ENCODE results near the gene KCNQ1OT1.

KCNQ1OT1 gene

GRCh38 chr11:2559527-2560311, 140.1 kb downstream of the KCNQ1OT1 start:
- Histone ChIP-seq H4K91ac (ENCODE audit: low read depth, low read length, poor library complexity) (no peak overlapping the region), H3K9ac (ENCODE audit: low read depth, low read length, poor library complexity) (no peak overlapping the region), H3K4ac (ENCODE audit: low read length) (no peak overlapping the region), H2AFZ (ENCODE audit: low read length) (peak overlapping the region; percentile 35), H3K4me2 (ENCODE audit: insufficient read depth, low read length, poor library complexity, severe bottlenecking) (no peak overlapping the region), H2BK15ac (ENCODE audit: low read length) (peak overlapping the region; percentile 71), H3K27ac (replicated peaks; ENCODE audit: low read length) (no peak overlapping the region), H2BK120ac (ENCODE audit: low read depth, low read length) (no peak overlapping the region), H3K27me3 (ENCODE audit: control insufficient read depth in 3 of 3, insufficient read depth in 3 of 3, low read depth in 1 of 3, low read length in 3 of 3) (peaks cover 0 to 9% (median 0%) of the 10 kb centered on the region in 3 experiments), H3K18ac (ENCODE audit: low read length) (peak overlapping the region; percentile 61), H3K23ac (ENCODE audit: low read depth, low read length, poor library complexity) (no peak overlapping the region), H3K79me1 (ENCODE audit: low read depth, low read length) (no peaks in the 10 kb centered on the region), H3K36me3 (replicated peaks in 1 of 2; ENCODE audit: control insufficient read depth in 2 of 2, insufficient read depth in 2 of 2, low read length in 2 of 2) (no peaks in the 10 kb centered on the region), H3K9me3 (replicated peaks in 1 of 2; ENCODE audit: control insufficient read depth in 2 of 2, insufficient read depth in 1 of 2, low read depth in 1 of 2, low read length in 2 of 2) (peaks cover 0 to 2% of the 10 kb centered on the region in 2 donors), H3K14ac (ENCODE audit: low read length) (peak overlapping the region; percentile 63), H3K4me1 (ENCODE audit: control insufficient read depth in 2 of 2, insufficient read depth in 1 of 2, low read depth in 1 of 2, low read length in 2 of 2) (peaks cover 0 to 2% of the 10 kb centered on the region in 2 donors), H4K8ac (ENCODE audit: low read depth, low read length) (no peak overlapping the region), H3K4me3 (ENCODE audit: low read length in 2 of 2) (no peak overlapping the region), H2BK5ac (ENCODE audit: low read length) (peak overlapping the region; percentile 43), H2AK5ac (ENCODE audit: low read depth, low read length) (peak overlapping the region; percentile 71), H2BK12ac (ENCODE audit: low read length) (no peak overlapping the region)
- no CpG with 5 or more reads among the region's 28 CpGs for WGBS, 2 donors (ENCODE audit: extremely low coverage in 2 of 2, insufficient read length in 2 of 2, insufficient replicate concordance in 1 of 2)
- no peak for DNase-seq (ENCODE audit: low spot score)

DNA sequence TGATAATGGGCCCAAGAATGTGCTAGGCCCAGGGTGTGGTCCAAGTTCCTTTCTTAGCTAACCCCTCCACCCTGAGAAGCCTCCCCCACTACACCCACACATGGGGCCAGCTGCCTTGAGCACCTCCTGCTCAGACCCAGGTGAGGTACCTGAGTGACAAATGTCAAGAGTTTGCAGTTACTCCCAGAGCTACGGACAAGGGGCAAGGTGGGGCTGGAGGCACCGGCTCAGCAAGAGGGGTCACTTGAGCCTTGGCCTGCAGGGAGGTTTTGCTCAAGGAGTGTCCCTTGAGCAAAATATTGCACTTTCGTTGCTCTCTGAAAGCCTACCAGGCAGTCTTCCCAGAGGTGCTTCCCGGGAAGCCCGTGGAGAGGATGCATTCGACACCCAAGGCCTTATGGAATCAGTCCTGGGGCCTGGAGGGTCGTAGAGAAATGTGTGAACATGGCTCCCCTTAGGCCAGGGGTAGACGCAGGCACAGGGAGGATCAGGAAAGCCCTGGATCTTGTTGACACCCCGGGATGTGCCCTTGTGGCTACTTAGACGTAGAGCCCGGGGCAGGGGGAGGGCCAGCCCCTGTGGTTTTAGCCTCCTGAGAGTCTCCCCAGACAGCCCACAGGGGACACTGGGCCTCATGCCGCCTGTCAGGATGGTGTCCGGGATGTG, 140.8 kb downstream of the KCNQ1OT1 start:
- H3K9ac ChIP-seq (ENCODE audit: low read depth, low read length, poor library complexity): no peak overlapping the region
- H4K91ac ChIP-seq (ENCODE audit: low read depth, low read length, poor library complexity): no peak overlapping the region
- no peak overlapping the region for H3K27ac ChIP-seq (replicated peaks; ENCODE audit: low read length)
- peaks cover 0 to 9% (median 0%) of the 10 kb centered on the region in 3 experiments for H3K27me3 ChIP-seq (ENCODE audit: control insufficient read depth in 3 of 3, insufficient read depth in 3 of 3, low read depth in 1 of 3, low read length in 3 of 3)
- no peak overlapping the region for H3K14ac ChIP-seq (ENCODE audit: low read length)
- H3K18ac ChIP-seq (ENCODE audit: low read length): peak overlapping the region; percentile 61
- no peaks in the 10 kb centered on the region for H3K36me3 ChIP-seq (replicated peaks in 1 of 2; ENCODE audit: control insufficient read depth in 2 of 2, insufficient read depth in 2 of 2, low read length in 2 of 2)
- H3K4me2 ChIP-seq (ENCODE audit: insufficient read depth, low read length, poor library complexity, severe bottlenecking): no peak overlapping the region
- DNase-seq (ENCODE audit: low spot score): no peak
- no peak overlapping the region for H3K4ac ChIP-seq (ENCODE audit: low read length)
- H2AFZ ChIP-seq (ENCODE audit: low read length): no peak overlapping the region
- H2BK120ac ChIP-seq (ENCODE audit: low read depth, low read length): no peak overlapping the region
- no CpG with 5 or more reads among the region's 13 CpGs for WGBS, 2 donors (ENCODE audit: extremely low coverage in 2 of 2, insufficient read length in 2 of 2, insufficient replicate concordance in 1 of 2)
- peaks cover 0 to 2% of the 10 kb centered on the region in 2 donors for H3K9me3 ChIP-seq (replicated peaks in 1 of 2; ENCODE audit: control insufficient read depth in 2 of 2, insufficient read depth in 1 of 2, low read depth in 1 of 2, low read length in 2 of 2)
- H3K79me1 ChIP-seq (ENCODE audit: low read depth, low read length): no peaks in the 10 kb centered on the region
- H2BK15ac ChIP-seq (ENCODE audit: low read length): peak overlapping the region; percentile 71
- H3K23ac ChIP-seq (ENCODE audit: low read depth, low read length, poor library complexity): no peak overlapping the region
- H3K4me3 ChIP-seq (ENCODE audit: low read length in 2 of 2): no peak overlapping the region
- H3K4me1 ChIP-seq (ENCODE audit: control insufficient read depth in 2 of 2, insufficient read depth in 1 of 2, low read depth in 1 of 2, low read length in 2 of 2): peaks cover 0 to 6% of the 10 kb centered on the region in 2 donors
- peak overlapping the region; percentile 71 for H2AK5ac ChIP-seq (ENCODE audit: low read depth, low read length)
- H2BK5ac ChIP-seq (ENCODE audit: low read length): peak overlapping the region; percentile 43
- H2BK12ac ChIP-seq (ENCODE audit: low read length): no peak overlapping the region
- no peak overlapping the region for H4K8ac ChIP-seq (ENCODE audit: low read depth, low read length)

- Histone ChIP-seq H3K27ac (replicated peaks; ENCODE audit: low read length) (no peak overlapping the region), H3K4me2 (ENCODE audit: insufficient read depth, low read length, poor library complexity, severe bottlenecking) (no peak overlapping the region), H3K27me3 (ENCODE audit: control insufficient read depth in 3 of 3, insufficient read depth in 3 of 3, low read depth in 1 of 3, low read length in 3 of 3) (peaks cover 0 to 9% (median 0%) of the 10 kb centered on the region in 3 experiments), H3K18ac (ENCODE audit: low read length) (peak overlapping the region; percentile 36), H2BK5ac (ENCODE audit: low read length) (no peak overlapping the region), H4K8ac (ENCODE audit: low read depth, low read length) (no peak overlapping the region), H2BK12ac (ENCODE audit: low read length) (no peak overlapping the region), H3K36me3 (replicated peaks in 1 of 2; ENCODE audit: control insufficient read depth in 2 of 2, insufficient read depth in 2 of 2, low read length in 2 of 2) (no peaks in the 10 kb centered on the region), H3K4me3 (ENCODE audit: low read length in 2 of 2) (no peak overlapping the region), H2AK5ac (ENCODE audit: low read depth, low read length) (peak overlapping the region; percentile 64), H3K23ac (ENCODE audit: low read depth, low read length, poor library complexity) (no peak overlapping the region), H4K91ac (ENCODE audit: low read depth, low read length, poor library complexity) (no peak overlapping the region), H3K14ac (ENCODE audit: low read length) (no peak overlapping the region), H3K4ac (ENCODE audit: low read length) (no peak overlapping the region), H3K4me1 (ENCODE audit: control insufficient read depth in 2 of 2, insufficient read depth in 1 of 2, low read depth in 1 of 2, low read length in 2 of 2) (peaks cover 0 to 6% of the 10 kb centered on the region in 2 donors), H2BK15ac (ENCODE audit: low read length) (no peak overlapping the region), H2AFZ (ENCODE audit: low read length) (no peak overlapping the region), H3K9ac (ENCODE audit: low read depth, low read length, poor library complexity) (no peak overlapping the region), H3K9me3 (replicated peaks in 1 of 2; ENCODE audit: control insufficient read depth in 2 of 2, insufficient read depth in 1 of 2, low read depth in 1 of 2, low read length in 2 of 2) (peaks cover 0 to 2% of the 10 kb centered on the region in 2 donors), H2BK120ac (ENCODE audit: low read depth, low read length) (no peak overlapping the region), H3K79me1 (ENCODE audit: low read depth, low read length) (no peaks in the 10 kb centered on the region)
- DNase-seq (ENCODE audit: low spot score): no peak
- WGBS, 2 donors (ENCODE audit: extremely low coverage in 2 of 2, insufficient read length in 2 of 2, insufficient replicate concordance in 1 of 2): no CpG with 5 or more reads among the region's 17 CpGs
Observed at GRCh38 chr11:2558397-2558796, 141.4 kb downstream of the KCNQ1OT1 start.

Measured in neuronal stem cell (in vitro differentiated cells).